ENCODE data around the gene LRFN5.
A peak's percentile ranks its signal among the peaks of the same experiment; 100 is the strongest.
"Not testable (repeated sequence)": the region's sequence is repeated elsewhere in the genome, so short reads cannot be mapped to it uniquely, and the experiment has no call there.

Gene LRFN5

DNA sequence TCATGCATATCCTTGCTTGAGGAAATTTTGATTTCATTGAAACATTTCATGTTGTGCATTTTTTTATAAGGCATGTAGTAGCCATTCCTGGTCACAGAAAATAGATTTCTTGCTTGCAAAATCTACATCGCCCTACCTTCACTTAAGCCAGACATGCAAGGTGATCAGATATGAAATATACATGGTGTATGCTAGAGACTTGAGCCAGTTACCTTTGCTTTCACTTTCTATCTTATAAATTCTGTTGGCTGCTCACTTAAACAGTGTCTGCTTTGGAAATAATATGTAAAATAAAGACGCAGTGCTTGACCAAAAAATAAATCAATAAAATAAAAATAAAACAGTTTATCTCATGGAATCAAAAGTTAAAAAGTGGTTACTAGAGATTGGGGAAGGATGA is 136.5 kb downstream of the LRFN5 start:
- Mint-ChIP-seq H3K4me1 (no peaks in the 10 kb centered on the region), H3K27me3 (ENCODE audit: low read depth) (no peaks in the 10 kb centered on the region), H3K4me3 (no peak overlapping the region), H3K36me3 (ENCODE audit: low read depth) (peaks cover 6% of the 10 kb centered on the region), H3K27ac (no peak overlapping the region), H3K9me3 (peaks cover 11% of the 10 kb centered on the region)
- TF ChIP-seq, protein P1, sequence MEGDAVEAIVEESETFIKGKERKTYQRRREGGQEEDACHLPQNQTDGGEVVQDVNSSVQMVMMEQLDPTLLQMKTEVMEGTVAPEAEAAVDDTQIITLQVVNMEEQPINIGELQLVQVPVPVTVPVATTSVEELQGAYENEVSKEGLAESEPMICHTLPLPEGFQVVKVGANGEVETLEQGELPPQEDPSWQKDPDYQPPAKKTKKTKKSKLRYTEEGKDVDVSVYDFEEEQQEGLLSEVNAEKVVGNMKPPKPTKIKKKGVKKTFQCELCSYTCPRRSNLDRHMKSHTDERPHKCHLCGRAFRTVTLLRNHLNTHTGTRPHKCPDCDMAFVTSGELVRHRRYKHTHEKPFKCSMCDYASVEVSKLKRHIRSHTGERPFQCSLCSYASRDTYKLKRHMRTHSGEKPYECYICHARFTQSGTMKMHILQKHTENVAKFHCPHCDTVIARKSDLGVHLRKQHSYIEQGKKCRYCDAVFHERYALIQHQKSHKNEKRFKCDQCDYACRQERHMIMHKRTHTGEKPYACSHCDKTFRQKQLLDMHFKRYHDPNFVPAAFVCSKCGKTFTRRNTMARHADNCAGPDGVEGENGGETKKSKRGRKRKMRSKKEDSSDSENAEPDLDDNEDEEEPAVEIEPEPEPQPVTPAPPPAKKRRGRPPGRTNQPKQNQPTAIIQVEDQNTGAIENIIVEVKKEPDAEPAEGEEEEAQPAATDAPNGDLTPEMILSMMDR (IDR thresholded peaks at IDR 0.05; ENCODE audit: unreplicated experiment in 3 of 3), result no peak

DNA sequence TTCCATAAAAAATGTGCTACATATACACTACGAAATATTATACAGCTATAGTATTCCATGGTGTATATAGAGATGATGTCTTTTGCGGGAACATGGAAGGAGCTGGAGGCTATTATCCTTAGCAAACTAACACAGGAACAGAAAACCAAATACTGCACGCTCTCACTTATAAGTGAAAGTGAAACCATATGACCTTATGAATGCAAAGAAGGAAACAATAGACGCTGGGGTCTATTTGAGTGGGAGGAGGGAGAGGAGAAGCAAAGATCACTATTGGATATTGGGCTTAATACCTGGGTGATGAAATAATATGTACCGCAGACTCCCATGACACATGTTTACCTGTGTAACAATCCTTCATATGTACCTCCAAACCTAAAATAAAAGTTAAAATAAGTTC is 142.8 kb downstream of the LRFN5 start:
- TF ChIP-seq, protein P1 (IDR thresholded peaks at IDR 0.05; ENCODE audit: unreplicated experiment in 3 of 3), result no peak
- Mint-ChIP-seq H3K27ac (no peak overlapping the region), H3K36me3 (ENCODE audit: low read depth) (peaks cover under 1% of the 10 kb centered on the region), H3K4me1 (no peaks in the 10 kb centered on the region), H3K27me3 (ENCODE audit: low read depth) (no peaks in the 10 kb centered on the region), H3K4me3 (no peak overlapping the region), H3K9me3 (peaks cover 10% of the 10 kb centered on the region)

DNA sequence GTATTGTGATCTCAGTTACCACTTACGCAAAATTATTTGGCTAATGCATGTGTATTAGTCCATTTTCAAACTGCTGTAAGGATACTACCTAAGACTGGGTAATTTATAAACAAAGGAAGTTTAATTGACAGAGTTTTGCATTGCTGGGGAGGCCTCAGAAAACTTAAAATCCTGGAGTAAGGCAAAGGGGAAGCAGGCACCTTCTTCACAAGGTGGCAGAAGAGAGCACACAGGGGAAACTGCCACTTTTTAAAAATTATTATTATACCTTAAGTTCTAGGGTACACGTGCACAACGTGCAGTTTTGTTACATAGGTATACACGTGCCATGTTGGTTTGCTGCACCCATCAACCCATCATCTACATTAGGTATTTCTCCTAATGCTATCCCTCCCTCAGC is 143.9 kb downstream of the LRFN5 start:
- H3K36me3 Mint-ChIP-seq (ENCODE audit: low read depth); H3K4me1 Mint-ChIP-seq; H3K4me3 Mint-ChIP-seq; H3K27ac Mint-ChIP-seq; H3K27me3 Mint-ChIP-seq (ENCODE audit: low read depth): not testable (repeated sequence)
- H3K9me3 Mint-ChIP-seq, result peaks cover 18% of the 10 kb centered on the region

DNA sequence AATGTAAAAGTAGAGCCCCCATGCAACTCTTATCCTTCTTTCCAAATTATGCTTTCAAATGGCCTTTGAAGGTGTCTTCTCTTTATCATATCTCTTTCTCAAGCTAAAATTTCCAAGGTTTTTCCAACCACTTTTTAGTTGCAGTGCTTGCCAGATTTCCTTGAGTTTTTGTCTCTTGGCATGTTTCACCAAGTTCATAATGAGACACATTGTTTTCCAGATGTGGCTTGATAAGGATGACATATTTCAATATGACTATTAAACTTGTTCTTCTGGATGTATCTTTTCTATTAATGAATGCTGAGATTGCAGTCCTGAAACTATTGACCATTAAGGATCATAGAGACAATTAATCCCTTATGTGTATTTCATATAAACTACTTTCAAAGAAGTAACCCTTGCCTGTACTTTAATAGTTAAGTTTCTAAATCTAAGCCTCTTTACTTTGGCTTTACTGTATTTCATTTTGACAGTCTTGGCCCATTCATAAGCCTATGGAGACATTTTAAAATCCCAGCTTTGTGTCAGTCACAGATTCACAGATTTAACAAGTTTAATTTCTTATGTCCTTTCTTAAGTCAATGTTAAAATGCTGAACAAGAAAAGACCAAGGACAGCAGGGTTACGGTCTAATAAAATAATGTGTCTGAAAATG is 151.5 kb downstream of the LRFN5 start:
- peaks cover 8% of the 10 kb centered on the region for H3K36me3 Mint-ChIP-seq (ENCODE audit: low read depth)
- TF ChIP-seq, protein P1 (IDR thresholded peaks at IDR 0.05; ENCODE audit: unreplicated experiment in 3 of 3), result no peak
- no peak overlapping the region for H3K4me3 Mint-ChIP-seq

DNA sequence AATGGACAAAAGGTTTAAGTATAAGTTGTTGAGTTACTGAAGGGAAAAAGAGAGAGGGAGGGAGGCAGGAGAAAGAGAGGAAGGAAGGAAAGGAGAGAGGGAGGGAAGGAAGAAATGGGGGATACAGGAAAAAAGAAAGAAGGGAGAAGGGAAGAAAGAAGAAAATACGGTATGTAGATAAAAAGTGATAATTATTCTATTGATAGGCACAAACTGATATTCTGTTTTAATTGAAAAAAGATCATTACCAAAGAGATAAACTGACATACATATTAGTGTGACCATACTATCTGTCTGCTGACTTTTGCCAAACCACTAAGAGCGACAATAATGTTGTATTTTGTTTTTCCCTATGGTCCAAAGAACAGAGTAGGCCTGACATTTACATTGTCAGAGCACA is 154.5 kb downstream of the LRFN5 start:
- TF ChIP-seq, protein P1 (IDR thresholded peaks at IDR 0.05; ENCODE audit: unreplicated experiment in 3 of 3), result no peak
- Mint-ChIP-seq H3K9me3 (peaks cover 14% of the 10 kb centered on the region), H3K36me3 (ENCODE audit: low read depth) (peaks cover 4% of the 10 kb centered on the region), H3K4me1 (peaks cover 7% of the 10 kb centered on the region), H3K27ac (no peak overlapping the region), H3K27me3 (ENCODE audit: low read depth) (no peaks in the 10 kb centered on the region), H3K4me3 (no peak overlapping the region)

More for the DNA sequence above, 151.5 kb downstream of the LRFN5 start:
- Mint-ChIP-seq H3K4me1 (peaks cover 7% of the 10 kb centered on the region), H3K9me3 (peaks cover 31% of the 10 kb centered on the region), H3K27ac (peak overlapping the region; percentile 29 to 37 (median 34)), H3K27me3 (ENCODE audit: low read depth) (no peaks in the 10 kb centered on the region)

DNA sequence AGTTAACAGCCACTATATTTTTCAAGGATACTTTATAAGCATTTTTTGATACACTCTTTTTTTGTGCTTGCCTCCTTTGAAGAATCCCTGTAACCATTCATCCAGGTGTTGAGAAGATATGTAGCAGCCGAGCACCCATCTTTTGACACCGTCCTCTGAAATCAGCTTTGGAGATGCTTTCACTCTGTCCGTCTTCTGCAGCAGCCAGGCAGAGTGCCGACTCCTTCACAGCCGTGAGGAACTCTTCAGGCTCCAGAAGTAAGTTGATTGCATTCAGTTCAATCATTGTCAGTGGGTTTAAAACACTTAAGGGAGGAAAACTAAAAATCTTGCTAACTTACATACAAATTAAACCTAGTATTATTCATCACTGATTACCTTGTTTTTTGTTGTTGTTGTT is 160.1 kb downstream of the LRFN5 start:
- TF ChIP-seq, protein P1 (IDR thresholded peaks at IDR 0.05; ENCODE audit: unreplicated experiment in 3 of 3), result no peak
- H3K27ac Mint-ChIP-seq, result no peak overlapping the region
- peaks cover 12% of the 10 kb centered on the region for H3K36me3 Mint-ChIP-seq (ENCODE audit: low read depth)
- no peaks in the 10 kb centered on the region for H3K27me3 Mint-ChIP-seq (ENCODE audit: low read depth)
- no peaks in the 10 kb centered on the region for H3K4me1 Mint-ChIP-seq
- no peaks in the 10 kb centered on the region for H3K9me3 Mint-ChIP-seq
- no peak overlapping the region for H3K4me3 Mint-ChIP-seq

Measured in nephron (organoid).